ENCODE measurements around the gene IL31RA.

IL31RA gene

GRCh38 chr5:55836191-55836590 lies 15.0 kb upstream of the IL31RA start:
- ATAC-seq (ENCODE audit: insufficient read depth, low read depth) = no peak

GRCh38 chr5:55841976-55842375 lies 9.2 kb upstream of the IL31RA start:
- no peak overlapping the region for H2AFZ ChIP-seq (ENCODE audit: low read depth, low read length)
- no peaks in the 10 kb centered on the region for H4K20me1 ChIP-seq (ENCODE audit: insufficient read depth, low read length)
- H3K36me3 ChIP-seq (ENCODE audit: insufficient read depth, low read length) = no peaks in the 10 kb centered on the region
- no peaks in the 10 kb centered on the region for H3K4me1 ChIP-seq (ENCODE audit: insufficient read depth, low read length)
- no peaks in the 10 kb centered on the region for H3K79me2 ChIP-seq (ENCODE audit: insufficient read depth, low read length)
- TF ChIP-seq EZH2 (IDR thresholded peaks at IDR 0.05; ENCODE audit: borderline replicate concordance, low read depth, low read length, severe bottlenecking) (no peak), CTCF (IDR thresholded peaks at IDR 0.05; ENCODE audit: borderline replicate concordance, extremely low read depth, low read length, poor library complexity, severe bottlenecking) (no peak)
- H3K27ac ChIP-seq (ENCODE audit: low read length) = no peak overlapping the region
- no peak overlapping the region for H3K9ac ChIP-seq (ENCODE audit: low read depth, low read length)
- DNase-seq (no peak), ATAC-seq (ENCODE audit: insufficient read depth, low read depth) (no peak)
- H3K27me3 ChIP-seq (ENCODE audit: insufficient read depth, low read length, poor library complexity) = no peaks in the 10 kb centered on the region
- no peak overlapping the region for H3K4me3 ChIP-seq (ENCODE audit: low read depth in 1 of 2, low read length in 2 of 2)
- H3K9me3 ChIP-seq (ENCODE audit: insufficient read depth, low read length, severe bottlenecking) = no peaks in the 10 kb centered on the region
- H3K4me2 ChIP-seq (ENCODE audit: insufficient read depth, low read length) = no peak overlapping the region

More at GRCh38 chr5:55836191-55836590, 15.0 kb upstream of the IL31RA start:
- Histone ChIP-seq H3K79me2 (ENCODE audit: insufficient read depth, low read length) (no peaks in the 10 kb centered on the region), H3K27me3 (ENCODE audit: insufficient read depth, low read length, poor library complexity) (no peaks in the 10 kb centered on the region), H4K20me1 (ENCODE audit: insufficient read depth, low read length) (no peaks in the 10 kb centered on the region), H3K4me3 (ENCODE audit: low read depth in 1 of 2, low read length in 2 of 2) (no peak overlapping the region), H3K9me3 (ENCODE audit: insufficient read depth, low read length, severe bottlenecking) (no peaks in the 10 kb centered on the region), H3K27ac (ENCODE audit: low read length) (no peak overlapping the region), H3K4me2 (ENCODE audit: insufficient read depth, low read length) (no peak overlapping the region), H3K9ac (ENCODE audit: low read depth, low read length) (no peak overlapping the region), H3K36me3 (ENCODE audit: insufficient read depth, low read length) (no peaks in the 10 kb centered on the region), H2AFZ (ENCODE audit: low read depth, low read length) (no peak overlapping the region), H3K4me1 (ENCODE audit: insufficient read depth, low read length) (no peaks in the 10 kb centered on the region)
- no peak for DNase-seq
- no peak for TF ChIP-seq EZH2 (IDR thresholded peaks at IDR 0.05; ENCODE audit: borderline replicate concordance, low read depth, low read length, severe bottlenecking)
- TF ChIP-seq CTCF (IDR thresholded peaks at IDR 0.05; ENCODE audit: borderline replicate concordance, extremely low read depth, low read length, poor library complexity, severe bottlenecking) = no peak

GRCh38 chr5:55847837-55848236 lies 3.3 kb upstream of the IL31RA start:
- Histone ChIP-seq H3K4me3 (ENCODE audit: low read depth in 1 of 2, low read length in 2 of 2) (no peak overlapping the region), H3K4me2 (ENCODE audit: insufficient read depth, low read length) (no peak overlapping the region), H2AFZ (ENCODE audit: low read depth, low read length) (no peak overlapping the region), H4K20me1 (ENCODE audit: insufficient read depth, low read length) (no peaks in the 10 kb centered on the region), H3K27me3 (ENCODE audit: insufficient read depth, low read length, poor library complexity) (no peaks in the 10 kb centered on the region), H3K9ac (ENCODE audit: low read depth, low read length) (no peak overlapping the region), H3K79me2 (ENCODE audit: insufficient read depth, low read length) (no peaks in the 10 kb centered on the region), H3K9me3 (ENCODE audit: insufficient read depth, low read length, severe bottlenecking) (no peaks in the 10 kb centered on the region), H3K27ac (ENCODE audit: low read length) (no peak overlapping the region), H3K4me1 (ENCODE audit: insufficient read depth, low read length) (peaks cover 3% of the 10 kb centered on the region), H3K36me3 (ENCODE audit: insufficient read depth, low read length) (no peaks in the 10 kb centered on the region)
- TF ChIP-seq EZH2 (IDR thresholded peaks at IDR 0.05; ENCODE audit: borderline replicate concordance, low read depth, low read length, severe bottlenecking) (no peak), CTCF (IDR thresholded peaks at IDR 0.05; ENCODE audit: borderline replicate concordance, extremely low read depth, low read length, poor library complexity, severe bottlenecking) (no peak)
- DNase-seq (no peak), ATAC-seq (ENCODE audit: insufficient read depth, low read depth) (no peak)

- Histone ChIP-seq H3K27ac (ENCODE audit: low read length) (no peak overlapping the region), H2AFZ (ENCODE audit: low read depth, low read length) (no peak overlapping the region), H3K4me2 (ENCODE audit: insufficient read depth, low read length) (no peak overlapping the region), H4K20me1 (ENCODE audit: insufficient read depth, low read length) (no peaks in the 10 kb centered on the region), H3K4me3 (ENCODE audit: low read depth in 1 of 2, low read length in 2 of 2) (no peak overlapping the region), H3K36me3 (ENCODE audit: insufficient read depth, low read length) (no peaks in the 10 kb centered on the region), H3K9ac (ENCODE audit: low read depth, low read length) (no peak overlapping the region), H3K79me2 (ENCODE audit: insufficient read depth, low read length) (no peaks in the 10 kb centered on the region), H3K9me3 (ENCODE audit: insufficient read depth, low read length, severe bottlenecking) (no peaks in the 10 kb centered on the region), H3K4me1 (ENCODE audit: insufficient read depth, low read length) (peaks cover 11% of the 10 kb centered on the region), H3K27me3 (ENCODE audit: insufficient read depth, low read length, poor library complexity) (no peaks in the 10 kb centered on the region)
- ATAC-seq (ENCODE audit: insufficient read depth, low read depth) (no peak), DNase-seq (no peak)
- no peak for TF ChIP-seq CTCF (IDR thresholded peaks at IDR 0.05; ENCODE audit: borderline replicate concordance, extremely low read depth, low read length, poor library complexity, severe bottlenecking)
- TF ChIP-seq EZH2 (IDR thresholded peaks at IDR 0.05; ENCODE audit: borderline replicate concordance, low read depth, low read length, severe bottlenecking) = no peak
Measured at GRCh38 chr5:55848783-55849182, 2.4 kb upstream of the IL31RA start.

Measured in DND-41 (cell line).